Suprapubic skin (tissue), 4 donors: ENCODE data around the gene LRRC3B. TPM values are rescaled to one million over a fixed set of nuclear protein-coding genes. Genes with fewer than 3 reads are reported as not detected.

Source experiments
- DNase-seq, 2 donors: peaks; one replicate each; pipeline ENCODE4 v3.0.0-alpha.2; 2019; ENCODE audit warnings: low spot score in 2 of 2
- H3K27ac ChIP-seq: fragments of 200-600 bp; sonication (generic); one replicate; pipeline ENCODE4 v1.5.1; 2019
- H3K27me3 ChIP-seq: fragments of 200-600 bp; sonication (generic); one replicate; pipeline ENCODE4 v1.5.1; 2019
- H3K36me3 ChIP-seq: fragments of 200-600 bp; sonication (generic); one replicate; pipeline ENCODE4 v1.5.1; 2019
- H3K4me1 ChIP-seq: fragments of 200-600 bp; sonication (generic); one replicate; pipeline ENCODE4 v1.5.1; 2019
- H3K4me3 ChIP-seq: fragments of 200-600 bp; sonication (generic); one replicate; pipeline ENCODE4 v1.5.1; 2019; ENCODE audit warnings: mild to moderate bottlenecking
- H3K9me3 ChIP-seq: fragments of 200-600 bp; sonication (generic); one replicate; pipeline ENCODE4 v1.5.1; 2019
- EP300 ChIP-seq: sonication (generic); formaldehyde crosslinking; IDR thresholded peaks from one replicate; pipeline ENCODE4 v1.6.1; 2017; ENCODE audit warnings: antibody characterized with exemption
- POLR2A ChIP-seq, 2 donors: fragments of 450-650 bp; IDR thresholded peaks; one replicate each; pipeline ENCODE4 v1.6.1; 2017; ENCODE audit warnings: antibody characterized with exemption in 2 of 2, mild to moderate bottlenecking in 2 of 2, moderate library complexity in 2 of 2
- POLR2AphosphoS5 ChIP-seq, 3 donors: sonication (generic); formaldehyde crosslinking; IDR thresholded peaks; one replicate each; pipeline ENCODE4 v1.6.1; 2017; ENCODE audit warnings: antibody characterized with exemption in 3 of 3
- WGBS: methylation state at CpG from one replicate; pipeline ENCODE4 v1.1.5; 2018; 5-methylcytosine and 5-hydroxymethylcytosine counted together
- total RNA-seq, 4 donors: library from RNA; depleted of rRNA; stranded (reverse); fragments of >200 nt; gene quantifications; one replicate each; pipeline ENCODE4 v1.1.0, GENCODE V29; 2016
- TF ChIP-seq, protein P1 (sequence below), 2 donors: fragments of 200-600 bp in 1 of 2; fragments of 450-650 bp in 1 of 2; sonication (generic) in 1 of 2; IDR thresholded peaks; one replicate each; pipeline ENCODE4 v1.5.1; 2016 to 2019; ENCODE audit warnings: antibody characterized with exemption in 2 of 2, mild to moderate bottlenecking in 1 of 2, moderate library complexity in 1 of 2

Gene LRRC3B
- total RNA-seq, 4 donors from 2014 or later = not detected

GRCh38 chr3:26719134-26719533 lies 96.6 kb downstream of the LRRC3B start:
- no peak overlapping the region for H3K27ac ChIP-seq
- no peak for DNase-seq
- no peaks in the 10 kb centered on the region for H3K4me1 ChIP-seq
- 51% methylated on average over 4 of the region's 4 CpGs for WGBS
- no peak overlapping the region for H3K4me3 ChIP-seq
- H3K9me3 ChIP-seq = no peaks in the 10 kb centered on the region
- no peaks in the 10 kb centered on the region for H3K27me3 ChIP-seq
- no peak for TF ChIP-seq POLR2AphosphoS5 (IDR thresholded peaks at IDR 0.05)
- no peak for TF ChIP-seq EP300
- no peak for TF ChIP-seq POLR2A (IDR thresholded peaks at IDR 0.05)
- TF ChIP-seq, protein P1, sequence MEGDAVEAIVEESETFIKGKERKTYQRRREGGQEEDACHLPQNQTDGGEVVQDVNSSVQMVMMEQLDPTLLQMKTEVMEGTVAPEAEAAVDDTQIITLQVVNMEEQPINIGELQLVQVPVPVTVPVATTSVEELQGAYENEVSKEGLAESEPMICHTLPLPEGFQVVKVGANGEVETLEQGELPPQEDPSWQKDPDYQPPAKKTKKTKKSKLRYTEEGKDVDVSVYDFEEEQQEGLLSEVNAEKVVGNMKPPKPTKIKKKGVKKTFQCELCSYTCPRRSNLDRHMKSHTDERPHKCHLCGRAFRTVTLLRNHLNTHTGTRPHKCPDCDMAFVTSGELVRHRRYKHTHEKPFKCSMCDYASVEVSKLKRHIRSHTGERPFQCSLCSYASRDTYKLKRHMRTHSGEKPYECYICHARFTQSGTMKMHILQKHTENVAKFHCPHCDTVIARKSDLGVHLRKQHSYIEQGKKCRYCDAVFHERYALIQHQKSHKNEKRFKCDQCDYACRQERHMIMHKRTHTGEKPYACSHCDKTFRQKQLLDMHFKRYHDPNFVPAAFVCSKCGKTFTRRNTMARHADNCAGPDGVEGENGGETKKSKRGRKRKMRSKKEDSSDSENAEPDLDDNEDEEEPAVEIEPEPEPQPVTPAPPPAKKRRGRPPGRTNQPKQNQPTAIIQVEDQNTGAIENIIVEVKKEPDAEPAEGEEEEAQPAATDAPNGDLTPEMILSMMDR (IDR thresholded peaks at IDR 0.05) = no peak
- H3K36me3 ChIP-seq = no peaks in the 10 kb centered on the region

DNA sequence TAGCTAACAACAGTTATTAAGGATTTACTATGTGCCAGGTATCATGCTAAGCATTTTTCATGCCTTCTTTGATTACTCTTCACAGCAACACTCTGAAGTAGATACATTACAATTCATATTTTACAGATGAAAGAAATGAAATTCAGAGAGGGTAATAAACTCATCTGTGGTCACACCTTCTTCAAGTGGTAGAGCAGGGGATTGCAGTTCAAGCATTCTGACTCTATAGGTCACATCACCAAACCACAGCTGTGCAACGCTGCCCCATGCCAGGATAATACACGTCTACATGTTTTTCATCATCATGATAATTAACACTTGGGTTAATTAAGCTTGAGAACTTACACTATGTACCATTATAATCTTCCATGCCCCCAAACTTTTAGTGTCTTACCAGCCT lies 98.5 kb downstream of the LRRC3B start:
- Histone ChIP-seq H3K4me3 (no peak overlapping the region), H3K9me3 (no peaks in the 10 kb centered on the region), H3K27ac (no peak overlapping the region), H3K4me1 (no peaks in the 10 kb centered on the region), H3K36me3 (no peaks in the 10 kb centered on the region), H3K27me3 (no peaks in the 10 kb centered on the region)
- TF ChIP-seq, protein P1 (IDR thresholded peaks at IDR 0.05) = no peak
- TF ChIP-seq POLR2A (IDR thresholded peaks at IDR 0.05) (no peak), POLR2AphosphoS5 (IDR thresholded peaks at IDR 0.05) (no peak), EP300 (no peak)
- 59% methylated on average over 2 of the region's 2 CpGs for whole genome bisulfite sequencing
- no peak for DNase-seq

DNA sequence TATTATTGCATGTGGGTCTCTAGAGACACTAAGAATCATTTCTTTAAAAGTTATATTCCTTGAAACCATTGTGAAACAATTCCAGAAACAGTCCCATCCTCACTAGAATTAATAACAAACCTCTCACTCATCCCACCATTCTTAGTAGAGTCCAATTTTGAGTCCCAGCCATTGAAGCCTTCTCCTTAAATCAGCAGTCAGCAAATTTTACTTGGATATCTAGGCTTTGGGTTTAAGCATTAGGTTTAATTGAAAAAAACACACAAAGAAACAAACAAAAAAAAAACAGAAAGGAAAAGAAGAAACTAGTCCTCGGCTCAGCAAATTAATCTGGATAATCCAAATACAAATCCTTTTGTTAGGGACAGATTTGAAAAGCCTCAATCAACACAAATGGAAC lies 109.3 kb downstream of the LRRC3B start:
- Histone ChIP-seq H3K36me3 (no peaks in the 10 kb centered on the region), H3K27me3 (no peaks in the 10 kb centered on the region), H3K27ac (no peak overlapping the region), H3K4me1 (no peaks in the 10 kb centered on the region), H3K9me3 (no peaks in the 10 kb centered on the region), H3K4me3 (no peak overlapping the region)
- WGBS = 84% methylated on average over 1 of the region's 1 CpG
- DNase-seq = no peak
- TF ChIP-seq POLR2A (IDR thresholded peaks at IDR 0.05) = no peak
- TF ChIP-seq POLR2AphosphoS5 (IDR thresholded peaks at IDR 0.05) = no peak
- TF ChIP-seq, protein P1 (IDR thresholded peaks at IDR 0.05) = no peak
- no peak for TF ChIP-seq EP300

- H3K27me3 ChIP-seq = no peaks in the 10 kb centered on the region
- H3K9me3 ChIP-seq = no peaks in the 10 kb centered on the region
- H3K36me3 ChIP-seq = no peaks in the 10 kb centered on the region
- DNase-seq = no peak
- 70% methylated on average over 2 of the region's 2 CpGs for WGBS
- no peak overlapping the region for H3K4me3 ChIP-seq
- no peak overlapping the region for H3K27ac ChIP-seq
- H3K4me1 ChIP-seq = no peaks in the 10 kb centered on the region
- TF ChIP-seq, protein P1 (IDR thresholded peaks at IDR 0.05) = no peak
- TF ChIP-seq EP300 (no peak), POLR2AphosphoS5 (IDR thresholded peaks at IDR 0.05) (no peak), POLR2A (IDR thresholded peaks at IDR 0.05) (no peak)
Observed at GRCh38 chr3:26750263-26750662, 127.7 kb downstream of the LRRC3B start.

- WGBS = 68% methylated on average over 2 of the region's 2 CpGs
- DNase-seq = no peak
- H3K9me3 ChIP-seq = no peaks in the 10 kb centered on the region
Observed at GRCh38 chr3:26752466-26752865, 129.9 kb downstream of the LRRC3B start.

More at GRCh38 chr3:26752466-26752865, 129.9 kb downstream of the LRRC3B start:
- Histone ChIP-seq H3K4me1 (no peaks in the 10 kb centered on the region), H3K4me3 (no peak overlapping the region), H3K27ac (no peak overlapping the region), H3K27me3 (no peaks in the 10 kb centered on the region), H3K36me3 (no peaks in the 10 kb centered on the region)
- TF ChIP-seq, protein P1 (IDR thresholded peaks at IDR 0.05) = no peak
- TF ChIP-seq EP300 (no peak), POLR2AphosphoS5 (IDR thresholded peaks at IDR 0.05) (no peak)
